H1 (cell line): ENCODE results near the gene PCSK9. TPM values are rescaled to one million over a fixed set of nuclear protein-coding genes. Genes with fewer than 3 reads are reported as not detected.

ENCODE experiments used
- CTCF ChIA-PET: fragments of 300-600 bp; sonication (Branson Sonifier 250); formaldehyde crosslinking; loops from one replicate; lab custom pipeline; 2021; ENCODE audit not compliant: partially characterized antibody; lab: Charles Lee
- POLR2A ChIA-PET: fragments of 300-600 bp; sonication (Branson Sonifier 250); formaldehyde crosslinking; loops from one replicate; lab custom pipeline; 2021; ENCODE audit warnings: inconsistent platforms; ENCODE audit not compliant: partially characterized antibody; lab: Charles Lee
- DNase-seq, 2 experiments: peaks; one replicate each; pipeline versions ENCODE4 v3.0.0 to v3.0.0-alpha.2; 2010 to 2022; ENCODE audit warnings: low spot score in 2 of 2, low read depth in 1 of 2, mixed read lengths in 1 of 2
- FAIRE-seq: peaks from 2 replicates; lab custom pipeline; 2011; peaks lifted over from hg19 to GRCh38; lab: Jason Lieb, UNC
- H2AFZ ChIP-seq: 2 replicates; pipeline ENCODE4 v1.8.1; 2012; ENCODE audit warnings: low read length, inconsistent platforms
- H2AK5ac ChIP-seq: 2 replicates; pipeline ENCODE4 v1.6.1; 2013; ENCODE audit warnings: low read depth, low read length
- H2BK120ac ChIP-seq: replicated peaks from 2 replicates; pipeline ENCODE3; 2013; ENCODE audit warnings: low read depth, low read length, inconsistent platforms
- H2BK12ac ChIP-seq: 2 replicates; pipeline ENCODE4 v1.6.1; 2013; ENCODE audit warnings: low read depth, low read length
- H2BK15ac ChIP-seq: 2 replicates; pipeline ENCODE4 v1.6.1; 2013; ENCODE audit warnings: low read length
- H2BK20ac ChIP-seq: 2 replicates; pipeline ENCODE4 v1.6.1; 2013; ENCODE audit warnings: low read length
- H2BK5ac ChIP-seq: 2 replicates; pipeline ENCODE4 v1.6.1; 2013; ENCODE audit warnings: low read depth, low read length
- H3K14ac ChIP-seq: 2 replicates; pipeline ENCODE4 v1.6.1; 2013; ENCODE audit warnings: inconsistent platforms; ENCODE audit not compliant: insufficient read length
- H3K18ac ChIP-seq: 2 replicates; pipeline ENCODE4 v1.6.1; 2013; ENCODE audit warnings: low read length; ENCODE audit errors: extremely low read depth
- H3K23ac ChIP-seq: 2 replicates; pipeline ENCODE4 v1.6.1; 2013; ENCODE audit warnings: inconsistent platforms; ENCODE audit not compliant: insufficient read length
- H3K23me2 ChIP-seq: 2 replicates; pipeline ENCODE4 v1.6.1; 2013; ENCODE audit warnings: low read depth, low read length
- H3K27ac ChIP-seq: 2 replicates; pipeline ENCODE4 v1.6.1; 2011; ENCODE audit warnings: low read depth, low read length, inconsistent platforms
- H3K27me3 ChIP-seq, 4 experiments: replicated peaks in 1 of 4; 1 replicate in 1 of 4; 2 replicates in 3 of 4; pipeline versions ENCODE4 v1.6.1 to v1.8.1; 2011 to 2013; ENCODE audit warnings: low read length in 3 of 4, mild to moderate bottlenecking in 3 of 4, inconsistent platforms in 2 of 4, mixed read lengths in 2 of 4, moderate library complexity in 1 of 4; ENCODE audit not compliant: control insufficient read depth in 3 of 4, insufficient read depth in 3 of 4; ENCODE audit errors: extremely low read depth in 1 of 4
- H3K36me3 ChIP-seq, 4 experiments: 2 replicates each; pipeline versions ENCODE4 v1.6.1 to v1.8.1; 2011 to 2013; ENCODE audit warnings: mild to moderate bottlenecking in 4 of 4, low read length in 3 of 4, moderate library complexity in 2 of 4, control low read depth in 1 of 4, inconsistent platforms in 1 of 4; ENCODE audit not compliant: insufficient read depth in 4 of 4, control insufficient read depth in 2 of 4
- H3K4ac ChIP-seq: replicated peaks from 2 replicates; pipeline ENCODE3; 2013; ENCODE audit warnings: low read length, low read depth, mixed read lengths, inconsistent platforms; ENCODE audit not compliant: insufficient read length
- H3K4me1 ChIP-seq, 4 experiments: replicated peaks in 1 of 4; 1 replicate in 1 of 4; 2 replicates in 3 of 4; pipeline versions ENCODE4 v1.6.1 to v1.8.1; 2011 to 2013; ENCODE audit warnings: low read length in 3 of 4, inconsistent platforms in 2 of 4, mixed read lengths in 1 of 4; ENCODE audit not compliant: insufficient read depth in 4 of 4, control insufficient read depth in 3 of 4
- H3K4me2 ChIP-seq, 2 experiments: 2 replicates each; pipeline versions ENCODE4 v1.6.1 to v1.8.1; 2011 to 2013; ENCODE audit warnings: low read depth in 2 of 2, low read length in 2 of 2, control low read depth in 1 of 2, inconsistent platforms in 1 of 2, mild to moderate bottlenecking in 1 of 2; ENCODE audit not compliant: insufficient read depth in 1 of 2
- H3K4me3 ChIP-seq, 4 experiments: fragments of 200-600, 300-600 bp in 1 of 4; sonication (generic), shearing (Covaris generic), sonication (Bioruptor Twin) in 1 of 4; 2 replicates each; pipeline versions ENCODE4 v1.5.1 to v1.8.1; 2011 to 2016; ENCODE audit warnings: low read length in 4 of 4, low read depth in 3 of 4, control low read depth in 2 of 4, inconsistent platforms in 2 of 4, mild to moderate bottlenecking in 2 of 4, mixed read lengths in 1 of 4, moderate library complexity in 1 of 4; ENCODE audit not compliant: insufficient read depth in 2 of 4; ENCODE audit errors: extremely low read depth in 1 of 4
- H3K56ac ChIP-seq: replicated peaks from 2 replicates; pipeline ENCODE3; 2013; ENCODE audit warnings: low read depth, mild to moderate bottlenecking, mixed read lengths, low read length, inconsistent platforms; ENCODE audit not compliant: insufficient read length
- H3K79me1 ChIP-seq: 2 replicates; pipeline ENCODE4 v1.6.1; 2013; ENCODE audit warnings: low read depth, low read length, control low read depth
- H3K79me2 ChIP-seq, 2 experiments: 2 replicates each; pipeline versions ENCODE4 v1.6.1 to v1.8.1; 2012 to 2013; ENCODE audit warnings: low read length in 2 of 2, mild to moderate bottlenecking in 2 of 2, inconsistent platforms in 1 of 2; ENCODE audit not compliant: insufficient read depth in 2 of 2, control insufficient read depth in 1 of 2
- H3K9ac ChIP-seq, 4 experiments: replicated peaks in 1 of 4; 1 replicate in 1 of 4; 2 replicates in 3 of 4; pipeline versions ENCODE4 v1.6.1 to v1.8.1; 2011 to 2013; ENCODE audit warnings: low read depth in 3 of 4, low read length in 3 of 4, control low read depth in 2 of 4, mild to moderate bottlenecking in 2 of 4, moderate library complexity in 2 of 4, inconsistent platforms in 1 of 4; ENCODE audit errors: extremely low read depth in 1 of 4
- H3K9me3 ChIP-seq, 2 experiments: 2 replicates each; pipeline versions ENCODE4 v1.6.1 to v1.8.1; 2012 to 2013; ENCODE audit warnings: mild to moderate bottlenecking in 2 of 2, moderate library complexity in 2 of 2, control low read depth in 1 of 2, inconsistent platforms in 1 of 2, low read depth in 1 of 2, low read length in 1 of 2, mixed read lengths in 1 of 2; ENCODE audit not compliant: insufficient read depth in 2 of 2
- H4K20me1 ChIP-seq, 2 experiments: replicated peaks in 1 of 2; 2 replicates each; pipeline versions ENCODE3 to v1.8.1; 2011 to 2013; ENCODE audit warnings: inconsistent platforms in 2 of 2, low read length in 2 of 2, mild to moderate bottlenecking in 1 of 2; ENCODE audit not compliant: insufficient read depth in 2 of 2, control insufficient read depth in 1 of 2
- H4K5ac ChIP-seq: 2 replicates; pipeline ENCODE4 v1.6.1; 2013; ENCODE audit warnings: low read length, low read depth, mixed read lengths, inconsistent platforms; ENCODE audit not compliant: insufficient read length
- H4K8ac ChIP-seq: 2 replicates; pipeline ENCODE4 v1.8.0; 2013; ENCODE audit warnings: mild to moderate bottlenecking, moderate library complexity, low read length, inconsistent platforms; ENCODE audit not compliant: insufficient read depth; ENCODE audit errors: extremely low read depth
- H4K91ac ChIP-seq: replicated peaks from 2 replicates; pipeline ENCODE3; 2013; ENCODE audit warnings: low read length, mixed read lengths, inconsistent platforms; ENCODE audit not compliant: insufficient read length
- FOSL1 ChIP-seq: IDR thresholded peaks from 2 replicates; pipeline ENCODE4 v1.6.1; 2011; ENCODE audit warnings: mild to moderate bottlenecking, low read depth, low read length, moderate library complexity; ENCODE audit not compliant: insufficient read depth
- GTF2F1 ChIP-seq: IDR thresholded peaks from 2 replicates; pipeline ENCODE4 v1.6.1; 2012; ENCODE audit warnings: low read depth, low read length, improper control_type of control experiment, borderline replicate concordance
- HDAC6 ChIP-seq: IDR thresholded peaks from one replicate; pipeline ENCODE4 v1.7.1; 2012; ENCODE audit warnings: low read depth, mild to moderate bottlenecking, inconsistent platforms, low read length, moderate library complexity
- NANOG ChIP-seq: IDR thresholded peaks from 2 replicates; pipeline ENCODE4 v1.6.1; 2011; ENCODE audit warnings: low read length, low read depth, mild to moderate bottlenecking, inconsistent platforms; ENCODE audit not compliant: insufficient read depth, poor library complexity, severe bottlenecking
- SP4 ChIP-seq: IDR thresholded peaks from 2 replicates; pipeline ENCODE4 v1.6.1; 2012; ENCODE audit warnings: low read length, inconsistent platforms
- TBP ChIP-seq: IDR thresholded peaks from 2 replicates; pipeline ENCODE4 v1.6.1; 2011; ENCODE audit warnings: low read depth, low read length, improper control_type of control experiment
- WGBS, 2 experiments: shearing (Covaris generic) in 1 of 2; methylation state at CpG; one replicate each; pipeline versions ENCODE4 v1.1.6 to v1.1.7; 2013 to 2015; ENCODE audit warnings: low lambda C conversion rate in 2 of 2, mixed read lengths in 2 of 2, inconsistent platforms in 1 of 2, low coverage in 1 of 2, missing lambda C conversion rate in 1 of 2; ENCODE audit not compliant: insufficient replicate concordance in 2 of 2, insufficient coverage in 1 of 2, insufficient read length in 1 of 2; ENCODE audit errors: extremely low coverage in 1 of 2, missing lambda C conversion rate in 1 of 2; 5-methylcytosine and 5-hydroxymethylcytosine counted together
- polyA plus RNA-seq, 7 experiments: library from polyadenylated mRNA; depleted of rRNA in 3 of 7; stranded (reverse) in 5 of 7; unstranded in 2 of 7; fragments of >200 nt in 5 of 7; fragments of 200-250 nt in 2 of 7; gene quantifications; 1 replicate in 5 of 7; 2 replicates in 1 of 7; 4 replicates in 1 of 7; pipeline versions ENCODE4 v1.2.1 to v1.2.3, GENCODE V29; 2011 to 2013; ENCODE audit warnings: missing spikeins in 2 of 7, mixed read lengths in 2 of 7
- total RNA-seq: library from RNA; stranded (reverse); fragmentation: NEBNext Ultra II Directional; extraction: Animal tissue kit (Norgen Biotek cat#: 25700); gene quantifications from 2 replicates; pipeline ENCODE4 v1.2.1, GENCODE V29; 2021

PCSK9 gene
- total and polyA plus RNA-seq, 2 of the 8 experiments (the other 6 are each of a cell fraction or from before 2014, with no cell fraction given): 22.3 to 32.3 TPM

GRCh38 chr1:55079651-55080050 lies 40.3 kb downstream of the PCSK9 start:
- Histone ChIP-seq H3K36me3 (peaks cover 5 to 66% (median 32%) of the 10 kb centered on the region in 4 experiments), H2BK15ac (no peak overlapping the region), H4K5ac (no peak overlapping the region), H2AFZ (no peak overlapping the region), H2BK120ac (no peak overlapping the region), H4K20me1 (no peaks in the 10 kb centered on the region), H2AK5ac (no peak overlapping the region; the same call in 1 of the 2 replicates), H3K9ac (no peak overlapping the region), H3K18ac (no peak overlapping the region), H3K23ac (no peak overlapping the region), H3K27ac (no peak overlapping the region), H3K79me1 (no peaks in the 10 kb centered on the region), H2BK12ac (no peak overlapping the region), H3K27me3 (no peaks in the 10 kb centered on the region), H3K23me2 (no peaks in the 10 kb centered on the region), H4K8ac (no peak overlapping the region), H2BK5ac (peak overlapping the region; percentile 48; the same call in 1 of the 2 replicates), H3K4me2 (no peak overlapping the region), H3K79me2 (no peaks in the 10 kb centered on the region), H3K4me1 (no peaks in the 10 kb centered on the region; a peak in 1 of 7 replicates), H3K4ac (no peak overlapping the region), H2BK20ac (no peak overlapping the region), H3K14ac (no peak overlapping the region), H3K9me3 (no peaks in the 10 kb centered on the region; a peak in 1 of 4 replicates), H4K91ac (no peak overlapping the region), H3K4me3 (no peak overlapping the region), H3K56ac (no peak overlapping the region)
- CTCF ChIA-PET: interaction anchor here (0.9 to 2.9 kb wide), 3 partner anchors 8 to 21 kb away, joined by 3 to 22 read pairs (median 3); no protein-coding TSS in a partner anchor
- no peak for TF ChIP-seq FOSL1
- TF ChIP-seq TBP: no peak
- TF ChIP-seq HDAC6: no peak
- TF ChIP-seq NANOG: no peak
- no peak for TF ChIP-seq SP4
- TF ChIP-seq GTF2F1: no peak
- WGBS, 2 experiments: 92% methylated on average over 7 of the region's 7 CpGs; no CpG with 5 or more reads in 1 of the 2 experiments
- POLR2A ChIA-PET: no interaction called here
- DNase-seq (no peak), FAIRE-seq (no peak)
